Measurements from ENCODE around the gene REXO5. TPM values are rescaled to one million over a fixed set of nuclear protein-coding genes. Genes with fewer than 3 reads are reported as not detected.
"Not testable (repeated sequence)": the region's sequence is repeated elsewhere in the genome, so short reads cannot be mapped to it uniquely, and the experiment has no call there.

REXO5 gene
- total RNA-seq, 3 donors from 2014 or later: 3.0 to 6.9 (median 4.1) TPM

GRCh38 chr16:20803561-20804214 is 2.6 kb upstream of the REXO5 start:
- H3K36me3 ChIP-seq (ENCODE audit: low read depth): no peaks in the 10 kb centered on the region
- ATAC-seq (no peak), DNase-seq (no peak)
- H3K4me3 ChIP-seq: no peak overlapping the region
- no peaks in the 10 kb centered on the region for H3K4me1 ChIP-seq (ENCODE audit: low read depth)
- intact Hi-C loops (cut with DNase I, micrococcal nuclease): no loop called here
- TF ChIP-seq CTCF (IDR thresholded peaks at IDR 0.05): no peak
- H3K9me3 ChIP-seq: no peaks in the 10 kb centered on the region

GRCh38 chr16:20805684-20806167 is 601 bp upstream of the REXO5 start:
- H3K4me1 ChIP-seq (ENCODE audit: low read depth); intact Hi-C loops (cut with DNase I, micrococcal nuclease); H3K36me3 ChIP-seq (ENCODE audit: low read depth); H3K9me3 ChIP-seq: not testable (repeated sequence)
- H3K4me3 ChIP-seq: peak overlapping the region; percentile 63
- ATAC-seq (peak; percentile 4), DNase-seq (peak in 1 of 3 donors; percentile 31)

- DNase-seq (peak in 1 of 3 donors; percentile 30), ATAC-seq (no peak)
- Histone ChIP-seq H3K36me3 (ENCODE audit: low read depth) (no peaks in the 10 kb centered on the region), H3K9me3 (no peaks in the 10 kb centered on the region), H3K4me3 (no peak overlapping the region), H3K4me1 (ENCODE audit: low read depth) (no peaks in the 10 kb centered on the region)
- intact Hi-C loops (cut with DNase I, micrococcal nuclease): no loop called here
- no peak for TF ChIP-seq CTCF (IDR thresholded peaks at IDR 0.05)
Observed at GRCh38 chr16:20807862-20808261, 1.5 kb downstream of the REXO5 start.

- Histone ChIP-seq H3K4me1 (ENCODE audit: low read depth) (no peaks in the 10 kb centered on the region), H3K4me3 (no peak overlapping the region), H3K9me3 (no peaks in the 10 kb centered on the region), H3K36me3 (ENCODE audit: low read depth) (no peaks in the 10 kb centered on the region)
- intact Hi-C loops (cut with DNase I, micrococcal nuclease): no loop called here
- TF ChIP-seq CTCF (IDR thresholded peaks at IDR 0.05): no peak
- peak; percentile 65 for ATAC-seq
- peak in 1 of 3 donors; percentile 34 for DNase-seq
Observed at GRCh38 chr16:20811889-20812439, 5.6 kb downstream of the REXO5 start.

GRCh38 chr16:20812510-20812909 is 6.2 kb downstream of the REXO5 start:
- intact Hi-C loops (cut with DNase I, micrococcal nuclease): no loop called here
- no peak for TF ChIP-seq CTCF (IDR thresholded peaks at IDR 0.05)
- no peak for ATAC-seq

GRCh38 chr16:20814784-20815183 is 8.5 kb downstream of the REXO5 start:
- H3K9me3 ChIP-seq: no peaks in the 10 kb centered on the region
- intact Hi-C loops (cut with DNase I, micrococcal nuclease): no loop called here
- no peaks in the 10 kb centered on the region for H3K36me3 ChIP-seq (ENCODE audit: low read depth)
- no peak for TF ChIP-seq CTCF (IDR thresholded peaks at IDR 0.05)
- no peaks in the 10 kb centered on the region for H3K4me1 ChIP-seq (ENCODE audit: low read depth)
- ATAC-seq (no peak), DNase-seq (no peak)
- no peak overlapping the region for H3K4me3 ChIP-seq

More at GRCh38 chr16:20812510-20812909, 6.2 kb downstream of the REXO5 start:
- no peaks in the 10 kb centered on the region for H3K4me1 ChIP-seq (ENCODE audit: low read depth)
- no peaks in the 10 kb centered on the region for H3K36me3 ChIP-seq (ENCODE audit: low read depth)
- no peaks in the 10 kb centered on the region for H3K9me3 ChIP-seq
- no peak for DNase-seq
- no peak overlapping the region for H3K4me3 ChIP-seq
